COLO668 (cell line): ENCODE measurements around the gene RASA2.
"Not testable (repeated sequence)": the region's sequence is repeated elsewhere in the genome, so short reads cannot be mapped to it uniquely, and the experiment has no call there.

Source experiments
- DNase-seq: peaks from one replicate; lab custom pipeline; 2025; ENCODE audit not compliant: unreplicated experiment; lab: John Stamatoyannopoulos, UW

The RASA2 gene

DNA sequence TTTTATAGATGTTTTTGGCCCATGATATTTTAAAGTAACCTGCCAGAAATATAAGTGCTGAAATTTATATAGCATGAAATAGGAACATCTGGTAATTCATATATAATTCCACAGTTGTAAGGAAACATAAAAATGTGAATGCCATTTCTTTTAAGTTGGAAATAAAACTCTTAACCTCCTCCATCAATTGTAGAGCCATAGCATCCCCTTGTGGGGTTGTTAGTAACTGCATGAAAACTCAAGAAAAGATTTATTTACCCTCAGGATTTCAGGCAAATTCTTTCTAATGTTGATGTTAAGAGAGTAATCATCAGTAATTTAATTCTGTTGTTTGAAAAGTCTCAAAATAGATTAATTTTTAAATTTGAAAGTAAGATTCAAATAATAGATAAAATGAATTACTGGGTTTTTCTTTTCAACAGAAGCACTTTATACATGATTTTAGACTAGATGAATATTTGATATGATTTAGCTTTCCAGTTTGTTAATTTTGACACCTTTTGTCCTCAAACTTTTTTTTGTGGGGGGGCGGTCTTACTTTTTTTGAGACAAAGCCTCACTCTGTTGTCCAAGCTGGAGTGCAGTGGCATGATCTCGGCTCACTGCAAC is 74.7 kb downstream of the RASA2 start:
- DNase-seq = peak; percentile 11

GRCh38 chr3:141564241-141564640 is 77.4 kb downstream of the RASA2 start:
- no peak for DNase-seq

GRCh38 chr3:141570068-141570467 is 83.2 kb downstream of the RASA2 start:
- no peak for DNase-seq

GRCh38 chr3:141575879-141576743 is 89.3 kb downstream of the RASA2 start:
- DNase-seq = no peak

GRCh38 chr3:141576744-141577052 is 89.9 kb downstream of the RASA2 start:
- DNase-seq = no peak

DNA sequence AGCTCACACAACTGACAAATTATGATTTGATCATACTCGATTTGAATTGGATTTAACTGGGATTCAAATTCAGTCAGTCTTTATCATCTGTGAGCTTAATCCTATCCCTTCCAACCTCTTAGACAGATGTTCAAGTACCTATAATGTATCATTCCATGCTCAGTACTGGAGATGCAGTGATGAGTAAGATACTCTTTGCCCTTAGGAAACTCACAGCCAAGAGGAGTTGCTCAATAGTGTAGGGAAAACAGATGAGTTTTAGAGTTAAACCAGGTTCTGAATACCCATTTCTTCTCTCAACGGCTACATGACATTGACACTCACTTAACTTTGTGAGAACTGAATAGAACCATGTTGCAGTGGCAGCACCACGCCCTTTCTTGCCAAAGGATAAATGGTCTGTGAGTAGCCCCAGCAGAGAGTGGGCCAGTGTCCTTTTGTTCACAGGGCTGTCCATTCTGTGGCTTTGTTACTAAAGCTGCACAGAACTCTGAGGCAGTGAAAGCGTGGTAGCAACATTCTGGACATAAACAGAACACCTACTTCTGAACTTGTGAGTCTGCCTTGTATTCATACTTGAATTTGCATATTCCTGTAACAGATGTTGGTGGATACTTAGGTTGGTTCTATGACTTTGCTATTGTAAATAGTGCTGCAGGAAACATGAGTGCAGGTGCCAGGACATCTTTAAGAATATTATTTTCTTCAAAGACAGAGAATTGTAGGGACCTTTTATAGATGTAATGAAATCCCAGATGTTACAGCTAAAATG is 91.6 kb downstream of the RASA2 start:
- DNase-seq = no peak

GRCh38 chr3:141594357-141594756 is 107.5 kb downstream of the RASA2 start:
- DNase-seq = no peak

DNA sequence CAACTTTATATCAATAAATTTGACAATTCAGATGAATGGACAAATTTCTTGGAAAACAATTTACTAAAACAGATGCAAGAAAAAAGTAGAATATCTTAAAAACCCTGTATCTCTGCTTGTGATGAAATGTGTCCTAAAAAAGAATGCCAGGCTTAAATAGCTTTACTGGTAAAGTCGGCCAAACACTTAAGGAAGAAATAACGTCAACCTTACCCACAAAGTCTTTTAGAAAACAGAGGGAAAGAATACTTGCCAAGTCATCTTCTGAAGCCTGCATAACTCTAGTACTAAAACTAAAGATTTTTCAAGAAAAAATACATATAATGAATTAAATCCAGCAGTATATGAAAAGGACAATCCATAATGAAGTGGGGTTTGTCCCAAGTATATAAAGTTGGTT is 111.1 kb downstream of the RASA2 start:
- no peak for DNase-seq

DNA sequence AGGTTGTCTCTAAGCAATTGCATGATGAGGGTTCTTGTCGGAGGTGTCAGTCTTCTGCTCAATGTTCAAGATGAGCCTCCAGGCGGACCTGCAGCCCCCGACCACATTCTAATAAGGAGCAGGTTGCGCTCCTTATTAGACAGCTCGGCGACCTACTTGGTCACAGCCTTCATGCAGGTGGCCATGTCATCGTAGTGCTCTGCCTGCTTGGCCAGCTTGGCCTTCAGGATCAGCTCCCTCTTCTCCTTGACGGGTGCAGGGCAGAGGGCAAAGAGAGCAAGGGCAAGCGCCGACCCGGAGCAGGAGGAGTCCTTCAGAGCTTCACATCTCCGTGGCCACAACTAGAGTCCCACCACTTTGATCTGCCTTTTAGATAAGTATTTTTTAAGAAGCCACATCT is 113.5 kb downstream of the RASA2 start:
- DNase-seq = no peak

DNA sequence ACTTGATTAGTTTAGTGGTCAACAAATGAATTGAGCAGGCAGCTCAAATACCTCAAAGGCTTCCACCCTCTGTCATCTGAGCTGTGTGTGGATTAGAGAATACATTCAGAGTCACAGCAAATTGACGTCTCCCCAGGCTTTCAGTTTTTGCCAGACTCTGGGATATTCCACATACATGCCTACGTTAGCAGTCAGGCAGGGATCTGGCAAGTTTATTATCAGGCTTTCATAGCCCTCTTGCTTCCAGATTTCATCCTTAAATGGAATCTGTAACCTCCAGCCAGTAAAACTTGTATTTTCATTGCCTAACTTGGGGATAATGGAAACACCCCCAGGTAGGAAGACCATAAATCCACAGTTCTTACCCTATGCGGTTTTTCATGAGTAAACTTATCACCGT is 115.9 kb downstream of the RASA2 start:
- DNase-seq = no peak

- no peak for DNase-seq
Measured at GRCh38 chr3:141603473-141604035, 116.7 kb downstream of the RASA2 start.

DNA sequence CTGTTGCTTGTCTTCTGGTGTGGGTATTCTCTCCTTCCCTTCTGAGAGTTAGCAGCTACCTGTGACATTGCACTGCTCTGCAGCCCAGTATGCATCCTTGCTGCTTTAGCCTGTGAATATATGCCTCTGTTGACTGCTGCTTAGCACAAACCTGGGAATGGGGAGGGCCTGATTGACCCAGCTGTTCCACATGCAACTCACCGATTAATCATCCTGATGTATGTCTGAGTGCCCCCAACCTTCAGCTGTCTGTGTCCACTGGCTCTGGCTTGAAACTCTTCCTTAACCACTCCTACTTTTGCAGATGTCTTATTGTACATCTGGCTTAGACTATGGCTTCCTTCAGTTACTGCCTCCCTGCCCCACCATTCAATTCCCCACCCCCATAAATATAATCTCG is 119.1 kb downstream of the RASA2 start:
- DNase-seq = no peak

GRCh38 chr3:141608438-141608837 is 121.6 kb downstream of the RASA2 start:
- DNase-seq = no peak

DNA sequence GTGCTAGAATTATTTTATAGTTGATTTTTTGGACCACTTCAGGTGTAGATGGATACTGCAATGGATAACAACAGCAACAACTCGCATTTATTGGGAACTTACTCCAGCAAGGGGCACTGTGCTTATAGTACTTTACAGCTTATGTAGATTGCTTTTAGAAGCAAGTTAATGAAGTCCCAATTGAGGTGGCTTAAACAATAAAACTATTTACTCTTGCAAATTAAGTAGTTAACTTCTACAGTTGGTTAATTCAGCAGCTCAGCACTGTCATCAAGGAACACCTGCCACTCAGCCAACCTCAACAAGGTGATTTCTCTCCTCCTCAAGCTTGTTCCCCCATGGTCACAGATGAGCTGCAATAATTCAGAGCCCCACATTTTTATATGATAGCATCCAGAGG is 124.1 kb downstream of the RASA2 start:
- DNase-seq = no peak

DNA sequence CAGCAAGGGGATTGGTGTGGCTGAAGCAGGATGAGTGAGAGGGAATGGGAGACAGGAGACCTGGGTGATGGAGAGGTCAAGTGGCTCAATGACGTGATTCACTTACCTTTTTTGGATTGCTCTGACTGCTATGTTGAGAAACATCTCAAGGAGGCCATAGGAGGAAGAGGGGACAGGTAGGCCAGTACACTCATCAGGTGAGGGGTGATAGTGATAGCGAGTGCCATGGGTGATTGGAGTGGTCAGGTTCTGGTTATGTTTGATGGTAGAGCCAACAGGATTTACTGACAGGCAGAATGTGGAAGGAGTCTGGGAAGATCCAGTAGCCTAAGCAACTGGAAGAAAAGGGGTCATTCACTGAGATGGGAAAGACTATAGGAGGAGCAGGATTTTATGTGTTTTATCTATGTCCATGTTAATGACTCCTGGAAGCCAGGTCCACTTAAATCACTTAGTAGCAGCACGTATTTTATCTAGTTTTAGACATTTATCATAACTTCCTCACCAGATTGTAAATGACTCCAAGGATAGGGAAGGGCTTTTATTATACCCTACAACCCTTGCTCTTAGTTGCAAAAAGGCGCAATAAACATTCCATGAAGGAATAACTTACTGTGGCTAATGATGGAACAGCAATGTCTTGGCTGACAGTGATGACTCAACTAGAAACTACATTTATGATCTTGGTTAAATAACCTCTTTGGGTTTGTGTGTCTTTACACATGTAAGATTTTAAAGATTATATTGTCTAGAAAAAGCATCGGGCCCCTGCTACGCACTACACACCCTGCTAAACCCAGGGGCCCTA is 131.5 kb downstream of the RASA2 start:
- DNase-seq = no peak

DNA sequence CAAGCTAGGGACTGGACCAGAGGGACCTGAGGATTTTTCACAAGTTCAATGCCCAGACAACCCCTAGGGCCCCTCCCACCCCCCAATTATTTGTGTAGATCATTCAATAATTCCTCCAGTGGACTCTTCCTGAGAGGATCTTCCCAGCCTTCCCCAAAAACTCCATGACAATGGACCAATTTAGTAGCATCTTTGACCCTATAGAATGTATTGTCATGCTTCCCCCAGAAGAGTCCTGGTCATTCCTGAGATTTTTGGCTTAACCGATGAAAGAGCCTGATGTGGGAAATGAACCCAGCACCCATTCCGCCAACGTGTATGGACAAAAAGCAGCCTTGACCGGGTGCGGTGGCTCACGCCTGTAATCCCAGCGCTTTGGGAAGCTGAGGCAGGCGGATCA is 132.1 kb downstream of the RASA2 start:
- no peak for DNase-seq

DNA sequence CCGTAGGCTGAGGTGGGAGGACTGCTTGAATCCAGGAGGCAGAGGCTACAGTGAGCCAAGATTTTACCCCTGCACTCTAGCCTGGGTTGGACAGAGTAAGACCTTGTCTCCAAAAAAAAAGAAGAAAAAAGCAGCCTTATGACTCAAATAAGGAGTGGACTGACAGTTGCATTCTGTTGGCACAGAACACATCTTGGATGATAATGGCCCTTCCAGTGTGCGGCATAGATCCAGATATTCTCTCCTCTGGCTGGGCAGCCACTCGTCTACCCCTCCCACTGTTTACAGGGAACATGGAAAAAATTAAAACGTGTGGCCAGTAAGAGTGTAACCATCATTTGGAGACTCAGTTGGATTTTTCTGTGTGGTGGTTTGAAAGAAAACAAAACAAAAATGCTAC is 132.6 kb downstream of the RASA2 start:
- DNase-seq = no peak

- no peak for DNase-seq
Measured at GRCh38 chr3:141623691-141624090, 136.9 kb downstream of the RASA2 start.

DNA sequence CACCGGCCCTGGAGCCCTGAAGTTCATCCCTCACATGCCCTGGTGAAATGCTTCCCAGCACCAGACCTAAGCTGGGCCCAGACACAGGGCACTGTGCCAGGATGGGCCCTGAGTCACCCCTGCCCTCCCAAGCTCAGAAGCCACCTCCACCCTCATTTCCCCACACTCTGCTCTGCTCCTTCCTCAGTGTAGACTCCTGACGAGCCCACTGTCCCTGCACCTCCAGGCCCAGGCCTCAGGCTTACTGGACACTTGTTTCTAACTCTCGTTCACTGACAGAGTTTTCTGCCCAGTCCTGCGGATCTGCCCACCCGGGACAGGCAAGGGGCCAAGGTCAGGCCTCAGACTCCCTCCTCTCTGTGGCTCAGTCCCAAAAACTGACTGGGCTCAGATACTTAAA is 138.7 kb downstream of the RASA2 start:
- no peak for DNase-seq

GRCh38 chr3:141628334-141628733 is 141.5 kb downstream of the RASA2 start:
- not testable (repeated sequence) for DNase-seq

DNA sequence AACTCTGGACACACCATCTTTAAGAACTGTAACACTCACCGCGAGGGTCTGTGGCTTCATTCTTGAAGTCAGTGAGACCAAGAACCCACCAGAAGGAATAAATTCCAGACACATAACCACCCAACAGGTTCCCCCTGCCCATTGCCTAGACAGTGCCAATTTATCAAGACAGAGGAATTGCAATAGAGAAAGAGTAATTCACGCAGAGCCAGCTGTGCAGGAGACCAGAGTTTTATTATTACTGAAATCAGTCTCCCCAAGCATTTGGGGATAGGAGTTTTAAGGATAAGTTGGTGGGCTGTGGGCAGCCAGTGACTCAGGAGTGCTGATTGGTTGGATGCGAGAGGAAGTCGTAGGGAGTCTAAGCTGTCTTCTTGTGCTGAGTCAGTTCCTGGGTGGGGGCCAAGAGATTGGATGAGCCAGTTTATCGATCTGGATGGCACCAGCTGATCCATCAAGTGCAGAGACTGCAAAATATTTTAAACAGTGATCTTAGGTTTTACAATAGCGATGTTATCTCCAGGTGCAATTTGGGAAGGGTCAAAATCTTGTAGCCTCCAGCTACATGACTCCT is 142.1 kb downstream of the RASA2 start:
- not testable (repeated sequence) for DNase-seq
